Gastrocnemius medialis (tissue), 4 donors: Measurements from ENCODE around the gene PDE4B.
"Not testable (repeated sequence)": the region's sequence is repeated elsewhere in the genome, so short reads cannot be mapped to it uniquely, and the experiment has no call there.

Experiments
- CTCF ChIP-seq, 5 experiments: fragments of 450-650 bp in 3 of 5; fragments of 200-600 bp in 2 of 5; sonication (generic) in 2 of 5; IDR thresholded peaks in 4 of 5; conservative IDR thresholded peaks in 1 of 5; 1 replicate in 4 of 5; 2 replicates in 1 of 5; pipeline ENCODE4 v1.5.1; 2016 to 2019; ENCODE audit warnings: antibody characterized with exemption in 5 of 5, mild to moderate bottlenecking in 3 of 5, moderate library complexity in 3 of 5
- POLR2A ChIP-seq, 2 donors: fragments of 450-650 bp; IDR thresholded peaks; one replicate each; pipeline ENCODE4 v1.6.1; 2017; ENCODE audit warnings: antibody characterized with exemption in 2 of 2, mild to moderate bottlenecking in 2 of 2, moderate library complexity in 2 of 2

DNA sequence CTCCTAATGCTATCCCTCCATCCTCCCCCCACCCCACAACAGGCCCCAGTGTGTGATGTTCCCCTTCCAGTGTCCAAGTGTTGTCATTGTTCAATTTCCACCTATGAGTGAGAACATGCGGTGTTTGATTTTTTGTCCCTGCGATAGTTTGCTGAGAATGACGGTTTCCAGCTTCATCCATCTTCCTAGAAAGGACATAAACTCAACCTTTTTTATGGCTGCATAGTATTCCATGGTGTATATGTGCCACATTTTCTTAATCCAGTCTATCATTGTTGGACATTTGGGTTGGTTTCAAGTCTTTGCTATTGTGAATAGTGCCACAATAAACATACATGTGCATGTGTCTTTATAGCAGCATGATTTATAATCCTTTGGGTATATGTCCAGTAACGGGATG, 308.3 kb downstream of the PDE4B start:
- TF ChIP-seq CTCF (IDR thresholded peaks at IDR 0.05 in 4 of 5, conservative IDR thresholded peaks at IDR 0.05 in 1 of 5); POLR2A (IDR thresholded peaks at IDR 0.05): not testable (repeated sequence)
